ENCODE results near the gene DEF6. TPM values are rescaled to one million over a fixed set of nuclear protein-coding genes. Genes with fewer than 3 reads are reported as not detected.
"Not testable (repeated sequence)": the region's sequence is repeated elsewhere in the genome, so short reads cannot be mapped to it uniquely, and the experiment has no call there.

The DEF6 gene
- polyA plus RNA-seq, 1 of the 3 experiments (the other 2 are of a cell fraction) = 0.13 TPM

GRCh38 chr6:35330541-35331119 is 33.0 kb downstream of the DEF6 start:
- Histone ChIP-seq H3K4me3 (ENCODE audit: low read depth in 2 of 2, low read length in 1 of 2) (no peak overlapping the region), H3K27me3 (ENCODE audit: insufficient read depth) (no peaks in the 10 kb centered on the region; the same call in none of the 2 replicates), H2AFZ (ENCODE audit: low read depth) (no peak overlapping the region), H3K4me2 (no peak overlapping the region), H4K20me1 (ENCODE audit: insufficient read depth) (no peaks in the 10 kb centered on the region), H3K27ac (ENCODE audit: low read depth in 2 of 2, low read length in 1 of 2) (no peak overlapping the region), H3K4me1 (ENCODE audit: control insufficient read depth in 1 of 2, insufficient read depth in 2 of 2, low read depth in 1 of 2, low read length in 1 of 2) (no peaks in the 10 kb centered on the region; a peak in 1 of 4 replicates), H3K9me2 (no peaks in the 10 kb centered on the region), H3F3A (replicated peaks; ENCODE audit: insufficient read depth) (no peaks in the 10 kb centered on the region), H3K79me2 (ENCODE audit: insufficient read depth) (no peaks in the 10 kb centered on the region), H3K36me3 (replicated peaks in 1 of 2; ENCODE audit: control insufficient read depth in 1 of 2, insufficient read depth in 2 of 2, low read length in 1 of 2) (no peaks in the 10 kb centered on the region), H3K9ac (no peak overlapping the region), H3K9me3 (no peaks in the 10 kb centered on the region)
- ChIA-PET CTCF (interaction anchor here (0.9 to 2.6 kb wide), 5 partner anchors 11 to 119 kb away, joined by 5 to 11 read pairs (median 6); partner anchors contain the start of gene PPARD), POLR2A (no interaction called here)
- TF ChIP-seq USF2 (IDR thresholded peaks at IDR 0.05; ENCODE audit: borderline replicate concordance, low read depth, low read length) (no peak), JUND (IDR thresholded peaks at IDR 0.05) (no peak), GATA2 (CRISPR knock-in tag; IDR thresholded peaks at IDR 0.05) (no peak), GABPA (IDR thresholded peaks at IDR 0.05; ENCODE audit: low read depth) (no peak), SIN3A (IDR thresholded peaks at IDR 0.05; ENCODE audit: borderline replicate concordance, low read depth, low read length) (no peak), MAX (IDR thresholded peaks at IDR 0.05; ENCODE audit: low read depth) (no peak), CTCF (IDR thresholded peaks at IDR 0.05) (no peak), SMC3 (IDR thresholded peaks at IDR 0.05; ENCODE audit: low read depth, low read length) (no peak), TAF1 (IDR thresholded peaks at IDR 0.05; ENCODE audit: borderline replicate concordance, low read depth, low read length) (no peak), FOXJ3 (CRISPR knock-in tag; IDR thresholded peaks at IDR 0.05) (no peak), CHD2 (IDR thresholded peaks at IDR 0.05; ENCODE audit: low read length, partially characterized antibody) (no peak), FOSL2 (IDR thresholded peaks at IDR 0.05; ENCODE audit: borderline replicate concordance, low read depth) (no peak), REST (IDR thresholded peaks at IDR 0.05; ENCODE audit: low read depth, low read length) (no peak), RFX5 (IDR thresholded peaks at IDR 0.05; ENCODE audit: low read length) (no peak), FOXM1 (IDR thresholded peaks at IDR 0.05; ENCODE audit: low read depth) (no peak), TCF12 (IDR thresholded peaks at IDR 0.05) (no peak), ZBTB33 (IDR thresholded peaks at IDR 0.05; ENCODE audit: borderline replicate concordance, low read depth) (no peak), EP300 (IDR thresholded peaks at IDR 0.05; ENCODE audit: borderline replicate concordance in 1 of 2, low read depth in 1 of 2, low read length in 1 of 2) (no peak)
- DNase-seq = no peak
- 89% methylated on average over 9 of the region's 9 CpGs for WGBS (ENCODE audit: low lambda C conversion rate)

- H3K79me2 ChIP-seq (ENCODE audit: insufficient read depth); H3K4me3 ChIP-seq (ENCODE audit: low read depth in 2 of 2, low read length in 1 of 2); H2AFZ ChIP-seq (ENCODE audit: low read depth); H3K4me1 ChIP-seq (ENCODE audit: control insufficient read depth in 1 of 2, insufficient read depth in 2 of 2, low read depth in 1 of 2, low read length in 1 of 2); H3K27me3 ChIP-seq (ENCODE audit: insufficient read depth); H3F3A ChIP-seq (replicated peaks; ENCODE audit: insufficient read depth); H3K36me3 ChIP-seq (replicated peaks in 1 of 2; ENCODE audit: control insufficient read depth in 1 of 2, insufficient read depth in 2 of 2, low read length in 1 of 2); POLR2A ChIA-PET; H3K4me2 ChIP-seq; H4K20me1 ChIP-seq (ENCODE audit: insufficient read depth); H3K27ac ChIP-seq (ENCODE audit: low read depth in 2 of 2, low read length in 1 of 2); H3K9ac ChIP-seq; H3K9me2 ChIP-seq; H3K9me3 ChIP-seq; DNase-seq: not testable (repeated sequence)
- 46% methylated on average over 6 of the region's 9 CpGs for WGBS (ENCODE audit: low lambda C conversion rate)
- CTCF ChIA-PET = interaction anchor here (1.4 to 1.5 kb wide), 2 partner anchors 10 to 117 kb away, joined by 4 to 6 read pairs; partner anchors contain the start of gene PPARD
These were observed 34.7 kb downstream of the DEF6 start for GRCh38 chr6:35332074-35332887.
